Left lung (tissue), 14 donors: ENCODE results near the gene RBM33. TPM values are rescaled to one million over a fixed set of nuclear protein-coding genes. Genes with fewer than 3 reads are reported as not detected.

Experiments
- ATAC-seq: fragments of 200-7000 bp; cut with Tn5 transposase; one replicate; pipeline ENCODE4 v1.9.1; 2020; ENCODE audit warnings: moderate library complexity
- DNase-seq, 4 donors: peaks; one replicate each; pipeline ENCODE4 v3.0.0-alpha.2; 2013 to 2020
- H3K27ac ChIP-seq, 2 donors: fragments of 200-600 bp; sonication (generic) in 1 of 2; one replicate each; pipeline versions ENCODE4 v1.5.0 to v1.8.0; 2020 to 2021
- H3K27me3 ChIP-seq, 2 donors: fragments of 200-600 bp; sonication (generic) in 1 of 2; one replicate each; pipeline versions ENCODE4 v1.5.0 to v1.8.0; 2020 to 2021
- H3K36me3 ChIP-seq, 2 donors: fragments of 200-600 bp; sonication (generic) in 1 of 2; one replicate each; pipeline versions ENCODE4 v1.5.0 to v1.8.0; 2020 to 2021
- H3K4me1 ChIP-seq, 2 donors: fragments of 200-600 bp; one replicate each; pipeline ENCODE4 v1.8.0; 2021
- H3K4me3 ChIP-seq, 2 donors: fragments of 200-600 bp; sonication (generic) in 1 of 2; one replicate each; pipeline versions ENCODE4 v1.5.0 to v1.8.0; 2020 to 2021; ENCODE audit warnings: mild to moderate bottlenecking in 1 of 2
- H3K9me3 ChIP-seq, 2 donors: fragments of 200-600 bp; sonication (generic) in 1 of 2; one replicate each; pipeline versions ENCODE4 v1.5.0 to v1.8.0; 2020 to 2021
- intact Hi-C, 2 donors: fragments of 100-400 bp; cut with DNase I; formaldehyde crosslinking; loops; one replicate each; pipeline versions ENCODE4 v1.11.2 to v1.14.2; 2022
- long read RNA-seq, 12 donors: library from polyadenylated mRNA in 2 of 12; unstranded in 2 of 12; transcript quantifications; one replicate each; pipeline ENCODE4 v2.0.0 and lab custom pipeline, GENCODE V29; 2019 to 2026
- polyA plus RNA-seq, 6 donors: library from polyadenylated mRNA; unstranded; fragments of 120-200 nt; gene quantifications; one replicate each; pipeline ENCODE4 v1.2.1, GENCODE V29; 2013; ENCODE audit not compliant: insufficient read length in 6 of 6
- total RNA-seq, 2 donors: library from RNA; stranded (reverse); fragmentation: NEBNext Ultra II Directional; extraction: Animal tissue kit (Norgen Biotek cat#: 25700); gene quantifications; one replicate each; pipeline ENCODE4 v1.2.1, GENCODE V29; 2021
- TF ChIP-seq, protein P1 (sequence below), 2 donors: fragments of 200-600 bp; sonication (generic) in 1 of 2; IDR thresholded peaks; one replicate each; pipeline versions ENCODE4 v1.5.0 to v1.8.0; 2021; ENCODE audit warnings: antibody characterized with exemption in 2 of 2
- donor health status: DM: no; HTN: yes; CAD: no.
- donor health status: DM: no; HTN: no; CAD: no.

The RBM33 gene, protein sequence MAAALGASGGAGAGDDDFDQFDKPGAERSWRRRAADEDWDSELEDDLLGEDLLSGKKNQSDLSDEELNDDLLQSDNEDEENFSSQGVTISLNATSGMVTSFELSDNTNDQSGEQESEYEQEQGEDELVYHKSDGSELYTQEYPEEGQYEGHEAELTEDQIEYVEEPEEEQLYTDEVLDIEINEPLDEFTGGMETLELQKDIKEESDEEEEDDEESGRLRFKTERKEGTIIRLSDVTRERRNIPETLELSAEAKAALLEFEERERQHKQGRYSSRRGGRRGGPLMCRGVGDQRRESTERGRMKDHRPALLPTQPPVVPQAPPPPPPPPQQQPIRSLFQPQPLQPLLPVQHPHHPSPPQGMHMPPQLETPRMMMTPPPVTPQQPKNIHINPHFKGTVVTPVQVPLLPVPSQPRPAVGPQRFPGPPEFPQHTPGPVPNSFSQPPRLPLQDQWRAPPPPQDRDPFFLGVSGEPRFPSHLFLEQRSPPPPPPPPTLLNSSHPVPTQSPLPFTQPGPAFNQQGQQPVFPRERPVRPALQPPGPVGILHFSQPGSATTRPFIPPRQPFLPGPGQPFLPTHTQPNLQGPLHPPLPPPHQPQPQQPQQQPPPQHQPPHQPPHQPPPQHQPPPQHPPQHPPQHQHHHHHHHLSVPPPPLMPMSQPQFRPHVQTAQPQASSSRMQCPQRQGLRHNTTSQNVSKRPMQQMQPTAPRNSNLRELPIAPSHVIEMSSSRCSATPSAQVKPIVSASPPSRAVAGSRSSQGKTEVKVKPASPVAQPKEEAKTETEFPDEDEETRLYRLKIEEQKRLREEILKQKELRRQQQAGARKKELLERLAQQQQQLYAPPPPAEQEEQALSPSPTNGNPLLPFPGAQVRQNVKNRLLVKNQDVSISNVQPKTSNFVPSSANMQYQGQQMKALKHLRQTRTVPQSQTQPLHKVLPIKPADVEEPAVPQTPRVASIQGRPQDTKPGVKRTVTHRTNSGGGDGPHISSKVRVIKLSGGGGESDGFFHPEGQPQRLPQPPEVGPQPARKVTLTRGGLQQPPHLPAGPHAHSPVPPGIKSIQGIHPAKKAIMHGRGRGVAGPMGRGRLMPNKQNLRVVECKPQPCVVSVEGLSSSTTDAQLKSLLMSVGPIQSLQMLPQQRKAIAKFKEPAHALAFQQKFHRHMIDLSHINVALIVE
- 10 to 100 TPM; 44.5 to 54.0 TPM for total RNA-seq
- 10 to 100 TPM; 35.2 to 56.4 (median 44.5) TPM for polyA plus RNA-seq
- long read RNA-seq, donor 1, full-length matches to known transcripts, result 2 of 21 reads
- long read RNA-seq, donor 1, partial matches to known transcripts, result 19 of 21 reads
- long read RNA-seq, donor 1, other reads (novel, unspliced or antisense), result 0 of 21 reads
- long read RNA-seq, donor 2, transcript RBM33-201 (6 exons, 1,404 nt), result major isoform, 5 of 32 reads
- long read RNA-seq, donor 2, partial matches to known transcripts, result 27 of 32 reads
- long read RNA-seq, donor 2, other reads (novel, unspliced or antisense), result 0 of 32 reads
- long read RNA-seq, donor 3, full-length matches to known transcripts, result 3 of 3 reads
- long read RNA-seq, donor 3, partial matches to known transcripts, result 0 of 3 reads
- long read RNA-seq, donor 3, other reads (novel, unspliced or antisense), result 0 of 3 reads
- long read RNA-seq, donor 4, partial matches to known transcripts, result 4 of 7 reads
- long read RNA-seq, donor 4, other reads (novel, unspliced or antisense), result 1 of 7 reads
- long read RNA-seq, donor 5, partial matches to known transcripts, result 0 of 2 reads
- long read RNA-seq, donor 5, other reads (novel, unspliced or antisense), result 0 of 2 reads
- long read RNA-seq, donor 6, partial matches to known transcripts, result 5 of 6 reads
- long read RNA-seq, donor 6, other reads (novel, unspliced or antisense), result 0 of 6 reads
- long read RNA-seq, donor 7, partial matches to known transcripts, result 0 of 1 reads
- long read RNA-seq, donor 7, other reads (novel, unspliced or antisense), result 0 of 1 reads
- long read RNA-seq, donor 8, full-length matches to known transcripts, result 3 of 3 reads
- long read RNA-seq, donor 8, partial matches to known transcripts, result 0 of 3 reads
- long read RNA-seq, donor 8, other reads (novel, unspliced or antisense), result 0 of 3 reads
- long read RNA-seq, donor 9, result 0 reads
- long read RNA-seq, donor 10, transcript RBM33-201 (6 exons, 1,404 nt), result major isoform, 7 of 10 reads
- long read RNA-seq, donor 10, partial matches to known transcripts, result 2 of 10 reads
- long read RNA-seq, donor 10, other reads (novel, unspliced or antisense), result 0 of 10 reads
- long read RNA-seq, donor 11, partial matches to known transcripts, result 6 of 7 reads
- long read RNA-seq, donor 11, other reads (novel, unspliced or antisense), result 0 of 7 reads
- long read RNA-seq, donor 12, result 0 reads

DNA sequence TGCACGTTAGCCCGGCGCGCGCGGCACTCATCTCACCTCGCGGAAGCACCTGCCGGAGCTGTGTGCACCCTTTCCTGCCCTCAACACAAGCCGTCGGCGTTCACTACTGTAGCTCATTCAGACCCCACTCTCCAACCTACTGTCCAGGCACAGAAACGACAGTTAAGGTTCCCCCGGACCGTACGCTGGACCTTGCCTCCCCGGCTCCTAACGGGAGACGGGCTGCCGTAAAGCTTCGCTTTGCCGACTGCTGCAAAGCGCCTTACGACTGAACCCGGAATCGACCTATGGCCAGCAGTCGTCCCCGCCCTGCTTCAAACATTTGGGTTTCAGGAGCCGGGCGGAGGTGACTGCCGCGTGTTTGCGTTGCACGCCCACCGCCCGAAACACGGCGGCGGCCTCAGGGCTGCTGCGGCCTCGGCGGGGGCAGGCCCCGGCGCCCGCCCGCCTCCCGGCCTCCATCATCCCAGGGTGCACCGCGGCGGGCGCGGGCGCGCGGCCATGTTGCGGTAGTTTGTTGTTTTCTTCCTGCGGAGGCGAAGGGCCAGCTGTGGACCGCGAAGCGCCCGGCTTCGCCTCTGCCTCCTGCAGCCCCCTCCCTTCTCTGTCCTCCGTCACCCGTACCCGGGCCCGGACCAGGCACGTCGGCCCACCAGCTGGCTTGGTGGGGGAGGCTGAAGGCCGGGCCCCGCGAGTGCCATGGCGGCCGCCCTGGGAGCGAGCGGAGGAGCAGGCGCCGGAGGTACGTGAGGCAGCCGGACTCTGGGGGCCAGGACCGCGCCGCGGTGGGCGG is at the start of gene RBM33:
Gene RBM33 (plus strand): TSS at position 484 of the 793 bp plus-strand sequence. CDS start 216 bp downstream, at position 700.
- TF ChIP-seq, protein P1, sequence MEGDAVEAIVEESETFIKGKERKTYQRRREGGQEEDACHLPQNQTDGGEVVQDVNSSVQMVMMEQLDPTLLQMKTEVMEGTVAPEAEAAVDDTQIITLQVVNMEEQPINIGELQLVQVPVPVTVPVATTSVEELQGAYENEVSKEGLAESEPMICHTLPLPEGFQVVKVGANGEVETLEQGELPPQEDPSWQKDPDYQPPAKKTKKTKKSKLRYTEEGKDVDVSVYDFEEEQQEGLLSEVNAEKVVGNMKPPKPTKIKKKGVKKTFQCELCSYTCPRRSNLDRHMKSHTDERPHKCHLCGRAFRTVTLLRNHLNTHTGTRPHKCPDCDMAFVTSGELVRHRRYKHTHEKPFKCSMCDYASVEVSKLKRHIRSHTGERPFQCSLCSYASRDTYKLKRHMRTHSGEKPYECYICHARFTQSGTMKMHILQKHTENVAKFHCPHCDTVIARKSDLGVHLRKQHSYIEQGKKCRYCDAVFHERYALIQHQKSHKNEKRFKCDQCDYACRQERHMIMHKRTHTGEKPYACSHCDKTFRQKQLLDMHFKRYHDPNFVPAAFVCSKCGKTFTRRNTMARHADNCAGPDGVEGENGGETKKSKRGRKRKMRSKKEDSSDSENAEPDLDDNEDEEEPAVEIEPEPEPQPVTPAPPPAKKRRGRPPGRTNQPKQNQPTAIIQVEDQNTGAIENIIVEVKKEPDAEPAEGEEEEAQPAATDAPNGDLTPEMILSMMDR (IDR thresholded peaks at IDR 0.05), result no peak
- H3K4me1 ChIP-seq, result peaks cover 9 to 37% of the 10 kb centered on the region in 2 donors
- peak; percentile 95 for ATAC-seq
- no peaks in the 10 kb centered on the region for H3K27me3 ChIP-seq
- H3K9me3 ChIP-seq, result peaks cover 0 to 13% of the 10 kb centered on the region in 2 donors
- peaks cover 0 to 40% of the 10 kb centered on the region in 2 donors for H3K36me3 ChIP-seq
- intact Hi-C loops, result loop anchor here in 1 of 2 donors (10.0 kb wide), 1 partner anchor 90 kb away; no protein-coding TSS in a partner anchor
- H3K4me3 ChIP-seq, result peak within 1 kb of the TSS; percentile 98
- peak; percentile 80 to 94 (median 84) for DNase-seq
- H3K27ac ChIP-seq, result peak within 1 kb of the TSS; percentile 95

DNA sequence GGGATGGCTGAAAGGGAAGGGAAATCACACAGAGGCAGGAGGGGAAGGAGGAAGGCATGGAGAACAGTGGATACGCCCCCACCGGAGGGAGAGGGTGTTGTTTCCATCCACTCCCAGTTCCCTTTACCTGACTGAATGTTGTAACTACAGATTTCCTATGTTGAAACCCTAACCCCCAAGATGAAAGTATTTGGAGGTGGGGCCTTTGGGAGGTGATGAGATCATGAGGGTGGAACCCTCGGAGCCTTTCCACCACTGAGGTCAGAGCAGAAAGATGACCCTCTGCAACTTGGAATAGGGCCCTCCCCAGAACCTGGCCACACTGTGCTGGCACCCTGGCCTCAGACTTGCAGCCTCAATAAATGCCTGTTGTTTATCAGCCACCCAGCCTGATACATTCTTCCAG is 49.5 kb upstream of the RBM33 start:
- intact Hi-C loops, result loop anchor here in 1 of 2 donors (10.0 kb wide), 1 partner anchor 170 kb away; no protein-coding TSS in a partner anchor
- H3K4me3 ChIP-seq, result no peak overlapping the region

DNA sequence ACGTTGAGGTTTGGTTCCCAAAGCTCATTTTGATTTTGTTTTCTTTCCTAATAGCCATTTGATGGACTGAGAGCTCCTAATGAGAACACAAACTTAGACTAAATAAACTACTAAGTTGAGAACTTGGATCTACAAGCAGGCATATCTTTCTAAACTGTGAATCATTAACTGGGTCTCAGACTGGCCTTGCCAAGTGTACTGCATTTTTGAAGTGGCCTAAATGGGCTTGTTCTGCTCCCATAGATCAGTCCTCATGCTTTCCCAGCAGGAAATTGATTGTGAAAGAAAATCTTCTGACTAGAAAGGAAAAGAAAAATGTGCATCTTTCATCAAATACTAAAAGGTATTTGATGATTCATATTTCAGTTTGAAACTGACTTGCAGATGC is 46.7 kb upstream of the RBM33 start:
- H3K27me3 ChIP-seq, result peaks cover 0 to 12% of the 10 kb centered on the region in 2 donors
- H3K9me3 ChIP-seq, result no peaks in the 10 kb centered on the region
- DNase-seq (peak in 1 of 4 donors; percentile 32), ATAC-seq (peak; percentile 76)
- TF ChIP-seq, protein P1 (IDR thresholded peaks at IDR 0.05), result no peak
- no peak overlapping the region for H3K27ac ChIP-seq
- H3K4me1 ChIP-seq, result peaks cover 0 to 36% of the 10 kb centered on the region in 2 donors
- intact Hi-C loops, result loop anchor here in 1 of 2 donors (10.0 kb wide), 1 partner anchor 167 kb away; no protein-coding TSS in a partner anchor
- no peaks in the 10 kb centered on the region for H3K36me3 ChIP-seq
- no peak overlapping the region for H3K4me3 ChIP-seq

More for the DNA sequence above, 49.5 kb upstream of the RBM33 start:
- Histone ChIP-seq H3K36me3 (no peaks in the 10 kb centered on the region), H3K27me3 (peaks cover 0 to 27% of the 10 kb centered on the region in 2 donors), H3K4me1 (peaks cover 4 to 52% of the 10 kb centered on the region in 2 donors), H3K27ac (peak overlapping the region in 1 of 2 donors; percentile 89), H3K9me3 (no peaks in the 10 kb centered on the region)
- peak; percentile 10 for ATAC-seq
- DNase-seq, result no peak
- TF ChIP-seq, protein P1 (IDR thresholded peaks at IDR 0.05), result no peak
